Upper lobe of left lung (tissue), 6 donors: ENCODE measurements around the gene ROBO1. TPM values are rescaled to one million over a fixed set of nuclear protein-coding genes. Genes with fewer than 3 reads are reported as not detected.

Source experiments
- ATAC-seq, 2 donors: fragments of 200-7000 bp; cut with Tn5 transposase; one replicate each; pipeline ENCODE4 v1.9.1; 2022; ENCODE audit warnings: mild to moderate bottlenecking in 2 of 2, moderate library complexity in 2 of 2; ENCODE audit not compliant: low FRiP score in 2 of 2
- DNase-seq, 2 donors: peaks; one replicate each; pipeline ENCODE4 v3.0.0-alpha.2; 2019 to 2020
- H3K27ac ChIP-seq, 4 donors: fragments of 200-600 bp; sonication (generic); one replicate each; pipeline ENCODE4 v1.5.1; 2016 to 2019
- H3K27me3 ChIP-seq, 4 donors: fragments of 200-600 bp; sonication (generic); one replicate each; pipeline ENCODE4 v1.5.1; 2017 to 2019
- H3K36me3 ChIP-seq, 4 donors: fragments of 200-600 bp; sonication (generic); one replicate each; pipeline ENCODE4 v1.5.1; 2016 to 2019
- H3K4me1 ChIP-seq, 4 donors: fragments of 200-600 bp; sonication (generic); one replicate each; pipeline ENCODE4 v1.5.1; 2018 to 2019
- H3K4me3 ChIP-seq, 4 donors: fragments of 200-600 bp; sonication (generic); one replicate each; pipeline ENCODE4 v1.5.1; 2017 to 2019; ENCODE audit warnings: mild to moderate bottlenecking in 2 of 4, moderate library complexity in 1 of 4
- H3K9me3 ChIP-seq, 4 donors: fragments of 200-600 bp; sonication (generic); one replicate each; pipeline ENCODE4 v1.5.1; 2018 to 2019
- CTCF ChIP-seq, 6 experiments: fragments of 450-650 bp in 4 of 6; fragments of 200-600 bp in 2 of 6; sonication (generic) in 2 of 6; IDR thresholded peaks; one replicate each; pipeline ENCODE4 v1.5.1; 2016 to 2019; ENCODE audit warnings: antibody characterized with exemption in 6 of 6
- EP300 ChIP-seq, 4 donors: sonication (generic); formaldehyde crosslinking; IDR thresholded peaks; one replicate each; pipeline ENCODE4 v1.5.1; 2017; ENCODE audit warnings: antibody characterized with exemption in 4 of 4, control low read depth in 2 of 4
- POLR2A ChIP-seq, 4 donors: fragments of 450-650 bp; IDR thresholded peaks; one replicate each; pipeline ENCODE4 v1.5.1; 2016 to 2017; ENCODE audit warnings: antibody characterized with exemption in 4 of 4, mild to moderate bottlenecking in 2 of 4
- POLR2AphosphoS5 ChIP-seq, 2 donors: sonication (generic); formaldehyde crosslinking; IDR thresholded peaks; one replicate each; pipeline ENCODE4 v1.5.1; 2017; ENCODE audit warnings: antibody characterized with exemption in 2 of 2
- WGBS, 2 donors: methylation state at CpG; one replicate each; pipeline ENCODE4 v1.1.5; 2017 to 2018; 5-methylcytosine and 5-hydroxymethylcytosine counted together
- total RNA-seq, 6 donors: library from RNA; depleted of rRNA in 4 of 6; stranded (reverse); fragments of >200 nt in 4 of 6; gene quantifications; one replicate each; pipeline versions ENCODE4 v1.1.0 to v1.2.1, GENCODE V29; 2016 to 2021
- donor health status: DM: no; HTN: no; CAD: no; lungs with moderate emphysema.
- donor health status: DM: no; HTN: yes; CAD: no; lungs with severe emphysema.

The ROBO1 gene
- total RNA-seq, 6 donors from 2014 or later, result 10.5 to 29.0 (median 18.0) TPM

- Histone ChIP-seq H3K4me1 (peaks cover 0 to 9% (median 0%) of the 10 kb centered on the region in 4 donors), H3K9me3 (no peaks in the 10 kb centered on the region), H3K36me3 (no peaks in the 10 kb centered on the region), H3K27me3 (no peaks in the 10 kb centered on the region), H3K27ac (no peak overlapping the region), H3K4me3 (no peak overlapping the region)
- no peak for TF ChIP-seq POLR2AphosphoS5 (IDR thresholded peaks at IDR 0.05)
- TF ChIP-seq POLR2A (IDR thresholded peaks at IDR 0.05), result no peak
- no peak for TF ChIP-seq EP300 (IDR thresholded peaks at IDR 0.05)
- TF ChIP-seq CTCF (IDR thresholded peaks at IDR 0.05), result no peak
- no peak for ATAC-seq
- WGBS, 2 donors, result 67 to 71% methylated on average over 3 of the region's 3 CpGs
- no peak for DNase-seq
Measured at GRCh38 chr3:78845605-78846004, 922.2 kb downstream of the ROBO1 start.

DNA sequence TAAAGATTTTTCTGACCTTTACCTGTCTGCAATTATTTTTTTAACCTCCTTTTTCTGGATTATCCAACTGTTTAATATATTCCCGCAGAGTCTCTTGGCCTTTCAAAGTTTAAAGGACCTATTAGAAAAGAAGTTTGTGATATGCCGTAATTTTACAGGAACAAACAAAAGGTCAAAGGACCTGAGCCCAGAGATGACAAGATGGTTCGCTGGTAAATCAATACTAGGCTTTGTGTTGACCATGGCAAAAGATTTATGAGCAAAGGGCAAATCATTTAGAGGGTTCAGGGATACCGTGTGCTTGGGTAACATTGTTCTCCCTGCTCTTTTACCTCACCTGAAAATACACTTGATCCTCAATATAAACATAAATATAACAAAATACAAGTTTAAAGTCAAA is 923.5 kb downstream of the ROBO1 start:
- peaks cover 0 to 9% (median 0%) of the 10 kb centered on the region in 4 donors for H3K4me1 ChIP-seq
- ATAC-seq, result no peak
- H3K4me3 ChIP-seq, result no peak overlapping the region
- TF ChIP-seq POLR2AphosphoS5 (IDR thresholded peaks at IDR 0.05) (no peak), POLR2A (IDR thresholded peaks at IDR 0.05) (no peak), CTCF (IDR thresholded peaks at IDR 0.05) (no peak), EP300 (IDR thresholded peaks at IDR 0.05) (no peak)
- no peak overlapping the region for H3K27ac ChIP-seq
- no peaks in the 10 kb centered on the region for H3K27me3 ChIP-seq
- WGBS, 2 donors, result 87 to 91% methylated on average over 4 of the region's 4 CpGs
- no peaks in the 10 kb centered on the region for H3K9me3 ChIP-seq
- no peaks in the 10 kb centered on the region for H3K36me3 ChIP-seq
- DNase-seq, result no peak

DNA sequence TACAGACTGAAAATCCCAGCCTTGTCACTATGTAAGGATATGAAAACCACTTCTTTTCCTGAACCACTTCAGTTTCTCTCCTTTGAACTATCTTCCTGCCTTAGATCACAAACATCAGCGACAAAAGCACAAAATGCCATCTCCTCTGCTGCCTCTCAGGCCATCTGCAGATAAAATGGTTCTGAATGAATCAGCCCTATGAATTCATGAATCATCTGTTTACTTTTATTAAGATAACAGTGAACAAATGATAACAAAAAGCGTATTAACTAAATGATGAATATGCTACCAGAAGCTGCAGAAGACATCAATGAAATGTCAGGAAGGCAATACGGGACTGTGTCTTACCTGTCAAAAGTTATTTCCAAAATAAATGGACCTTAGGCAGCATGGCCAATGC is 928.1 kb downstream of the ROBO1 start:
- ATAC-seq (no peak), DNase-seq (no peak)
- Histone ChIP-seq H3K4me3 (no peak overlapping the region), H3K9me3 (no peaks in the 10 kb centered on the region), H3K36me3 (no peaks in the 10 kb centered on the region), H3K27ac (no peak overlapping the region), H3K27me3 (no peaks in the 10 kb centered on the region), H3K4me1 (no peaks in the 10 kb centered on the region)
- 36 to 45% methylated on average over 3 of the region's 3 CpGs for WGBS, 2 donors
- no peak for TF ChIP-seq EP300 (IDR thresholded peaks at IDR 0.05)
- TF ChIP-seq CTCF (IDR thresholded peaks at IDR 0.05), result no peak
- TF ChIP-seq POLR2AphosphoS5 (IDR thresholded peaks at IDR 0.05), result no peak
- TF ChIP-seq POLR2A (IDR thresholded peaks at IDR 0.05), result no peak

GRCh38 chr3:78838362-78838761 is 929.4 kb downstream of the ROBO1 start:
- H3K27ac ChIP-seq, result no peak overlapping the region
- no peaks in the 10 kb centered on the region for H3K27me3 ChIP-seq
- no peak for ATAC-seq
- H3K4me1 ChIP-seq, result no peaks in the 10 kb centered on the region
- WGBS, 2 donors, result 91% methylated on average over 4 of the region's 4 CpGs
- TF ChIP-seq CTCF (IDR thresholded peaks at IDR 0.05) (no peak), POLR2A (IDR thresholded peaks at IDR 0.05) (no peak), EP300 (IDR thresholded peaks at IDR 0.05) (no peak), POLR2AphosphoS5 (IDR thresholded peaks at IDR 0.05) (no peak)
- no peaks in the 10 kb centered on the region for H3K9me3 ChIP-seq
- H3K36me3 ChIP-seq, result no peaks in the 10 kb centered on the region
- no peak overlapping the region for H3K4me3 ChIP-seq
- DNase-seq, result no peak

GRCh38 chr3:78834910-78835309 is 932.9 kb downstream of the ROBO1 start:
- Histone ChIP-seq H3K27ac (no peak overlapping the region), H3K36me3 (no peaks in the 10 kb centered on the region), H3K4me3 (no peak overlapping the region), H3K27me3 (no peaks in the 10 kb centered on the region), H3K9me3 (no peaks in the 10 kb centered on the region), H3K4me1 (no peaks in the 10 kb centered on the region)
- ATAC-seq (no peak), DNase-seq (no peak)
- 73 to 75% methylated on average over 3 of the region's 3 CpGs for WGBS, 2 donors
- TF ChIP-seq POLR2AphosphoS5 (IDR thresholded peaks at IDR 0.05) (no peak), POLR2A (IDR thresholded peaks at IDR 0.05) (no peak), EP300 (IDR thresholded peaks at IDR 0.05) (no peak), CTCF (IDR thresholded peaks at IDR 0.05) (no peak)
